Fibroblast of the aortic adventitia (primary cell): ENCODE data around the gene SELL. TPM values are rescaled to one million over a fixed set of nuclear protein-coding genes. Genes with fewer than 3 reads are reported as not detected.

Source experiments
- DNase-seq: peaks from one replicate; pipeline ENCODE4 v3.0.0-alpha.2; 2010; ENCODE audit warnings: low read depth
- H3K4me3 ChIP-seq: 2 replicates; pipeline ENCODE4 v1.5.1; 2011; ENCODE audit warnings: low read depth, mild to moderate bottlenecking, control low read depth, low read length, moderate library complexity
- CTCF ChIP-seq: IDR thresholded peaks from 2 replicates; pipeline ENCODE4 v1.5.1; 2011; ENCODE audit warnings: mild to moderate bottlenecking, low read length, control low read depth, inconsistent platforms; ENCODE audit not compliant: insufficient read depth
- total RNA-seq: library from RNA; depleted of rRNA; stranded (reverse); fragments of >200 nt; gene quantifications from 2 replicates; pipeline ENCODE4 v1.2.3, GENCODE V29; 2012; ENCODE audit warnings: low replicate concordance

The SELL gene
- 0.27 and 2.5 TPM in 2 replicates for total RNA-seq

GRCh38 chr1:169711469-169712308, at the start of gene SELL:
Gene SELL (minus strand): TSS chr1:169711620. CDS start chr1:169711498, 122 bp downstream.
- DNase-seq, result peak; percentile 84

GRCh38 chr1:169759038-169759437, 47.6 kb upstream of the SELL start:
- H3K4me3 ChIP-seq, result no peak overlapping the region
- DNase-seq, result no peak
- TF ChIP-seq CTCF, result no peak

More at GRCh38 chr1:169711469-169712308, at the start of gene SELL:
- peak within 1 kb of the TSS; percentile 3 for H3K4me3 ChIP-seq
- peak; percentile 94 for TF ChIP-seq CTCF

- no peak overlapping the region for H3K4me3 ChIP-seq
- DNase-seq, result no peak
- no peak for TF ChIP-seq CTCF
Observed at GRCh38 chr1:169753549-169753948, 42.1 kb upstream of the SELL start.

GRCh38 chr1:169750041-169750440, 38.6 kb upstream of the SELL start:
- TF ChIP-seq CTCF, result no peak
- no peak overlapping the region for H3K4me3 ChIP-seq
- no peak for DNase-seq

GRCh38 chr1:169746550-169746949, 35.1 kb upstream of the SELL start:
- H3K4me3 ChIP-seq, result no peak overlapping the region
- TF ChIP-seq CTCF, result no peak
- DNase-seq, result no peak

GRCh38 chr1:169745015-169745861, 33.8 kb upstream of the SELL start:
- H3K4me3 ChIP-seq, result no peak overlapping the region
- no peak for TF ChIP-seq CTCF
- peak; percentile 96 for DNase-seq
